EH (cell line): ENCODE results near the gene SYTL3.
"Not testable (repeated sequence)": the region's sequence is repeated elsewhere in the genome, so short reads cannot be mapped to it uniquely, and the experiment has no call there.

Experiments
- DNase-seq: peaks from one replicate; pipeline ENCODE4 v3.0.0-alpha.2; 2015; ENCODE audit warnings: low read depth

Gene SYTL3

GRCh38 chr6:158649289-158650143 is at the start of gene SYTL3:
TSS of gene SYTL3 (plus strand) at chr6:158650054. CDS start at chr6:158663269, 13,215 bp downstream.
- DNase-seq, result peak; percentile 66

GRCh38 chr6:158603261-158604047 is 46.4 kb upstream of the SYTL3 start:
- no peak for DNase-seq

- no peak for DNase-seq
Observed at GRCh38 chr6:158604048-158604406, 45.8 kb upstream of the SYTL3 start.

GRCh38 chr6:158605266-158605878 is 44.5 kb upstream of the SYTL3 start:
- DNase-seq, result peak; percentile 77

GRCh38 chr6:158606011-158606410 is 43.8 kb upstream of the SYTL3 start:
- DNase-seq, result not testable (repeated sequence)

GRCh38 chr6:158606935-158607334 is 42.9 kb upstream of the SYTL3 start:
- DNase-seq, result no peak

GRCh38 chr6:158607411-158608170 is 42.3 kb upstream of the SYTL3 start:
- DNase-seq, result peak; percentile 10

GRCh38 chr6:158608221-158608620 is 41.6 kb upstream of the SYTL3 start:
- DNase-seq, result no peak

GRCh38 chr6:158609455-158610155 is 40.2 kb upstream of the SYTL3 start:
- DNase-seq, result no peak

- no peak for DNase-seq
Observed at GRCh38 chr6:158610319-158610968, 39.4 kb upstream of the SYTL3 start.

- DNase-seq, result no peak
Observed at GRCh38 chr6:158611039-158611438, 38.8 kb upstream of the SYTL3 start.

- DNase-seq, result no peak
Observed at GRCh38 chr6:158611541-158612370, 38.1 kb upstream of the SYTL3 start.

- not testable (repeated sequence) for DNase-seq
Observed at GRCh38 chr6:158614606-158615005, 35.2 kb upstream of the SYTL3 start.

- not testable (repeated sequence) for DNase-seq
Observed at GRCh38 chr6:158618289-158618688, 31.6 kb upstream of the SYTL3 start.

- peak; percentile 33 for DNase-seq
Observed at GRCh38 chr6:158619922-158620801, 29.7 kb upstream of the SYTL3 start.

GRCh38 chr6:158620963-158621693 is 28.7 kb upstream of the SYTL3 start:
- no peak for DNase-seq

- no peak for DNase-seq
Observed at GRCh38 chr6:158621694-158622544, 27.9 kb upstream of the SYTL3 start.
